GM12878 (cell line): ENCODE results near the gene ATP1A1.

Experiments used
- POLR2AphosphoS5 ChIP-seq: IDR thresholded peaks from 2 replicates; pipeline ENCODE4 v1.6.1; 2011; ENCODE audit warnings: mild to moderate bottlenecking, low read length, inconsistent platforms
- SP1 ChIP-seq: IDR thresholded peaks from one replicate; pipeline ENCODE4 v1.6.1; 2011; ENCODE audit warnings: low read depth, low read length
- ZZZ3 ChIP-seq: IDR thresholded peaks from 2 replicates; pipeline ENCODE4 v1.6.1; 2011; ENCODE audit warnings: low read depth; ENCODE audit not compliant: control insufficient read depth, insufficient read length
- TF ChIP-seq, protein P1 (sequence below), 3 experiments: IDR thresholded peaks in 2 of 3; conservative IDR thresholded peaks in 1 of 3; 2 replicates each; pipeline ENCODE4 v1.5.1; 2011; ENCODE audit warnings: low read depth in 3 of 3, low read length in 3 of 3, mild to moderate bottlenecking in 3 of 3, control low read depth in 2 of 3, moderate library complexity in 2 of 3, inconsistent platforms in 1 of 3, mixed read lengths in 1 of 3; ENCODE audit not compliant: control insufficient read depth in 2 of 3, insufficient read depth in 1 of 3; ENCODE audit errors: extremely low read depth in 1 of 3

DNA sequence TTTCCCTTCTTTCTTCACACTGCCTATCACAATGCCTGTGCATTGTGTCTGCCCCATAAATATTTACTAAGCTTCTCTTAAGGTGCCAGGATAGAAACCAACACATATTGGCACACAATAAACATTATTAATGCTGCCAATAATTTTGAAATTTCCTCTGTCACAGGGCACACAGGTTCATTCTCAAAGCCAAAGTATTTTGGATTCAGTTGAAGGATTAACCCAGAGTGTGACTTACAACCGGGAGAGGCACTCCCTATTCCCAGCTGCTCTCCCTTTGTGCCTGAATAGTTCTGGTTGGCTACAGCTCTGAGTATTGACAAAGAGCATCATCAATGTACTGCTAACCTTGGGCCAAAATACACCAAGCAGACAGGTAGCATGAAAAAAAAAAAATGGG is 46.6 kb upstream of the ATP1A1 start:
- TF ChIP-seq, protein P1, sequence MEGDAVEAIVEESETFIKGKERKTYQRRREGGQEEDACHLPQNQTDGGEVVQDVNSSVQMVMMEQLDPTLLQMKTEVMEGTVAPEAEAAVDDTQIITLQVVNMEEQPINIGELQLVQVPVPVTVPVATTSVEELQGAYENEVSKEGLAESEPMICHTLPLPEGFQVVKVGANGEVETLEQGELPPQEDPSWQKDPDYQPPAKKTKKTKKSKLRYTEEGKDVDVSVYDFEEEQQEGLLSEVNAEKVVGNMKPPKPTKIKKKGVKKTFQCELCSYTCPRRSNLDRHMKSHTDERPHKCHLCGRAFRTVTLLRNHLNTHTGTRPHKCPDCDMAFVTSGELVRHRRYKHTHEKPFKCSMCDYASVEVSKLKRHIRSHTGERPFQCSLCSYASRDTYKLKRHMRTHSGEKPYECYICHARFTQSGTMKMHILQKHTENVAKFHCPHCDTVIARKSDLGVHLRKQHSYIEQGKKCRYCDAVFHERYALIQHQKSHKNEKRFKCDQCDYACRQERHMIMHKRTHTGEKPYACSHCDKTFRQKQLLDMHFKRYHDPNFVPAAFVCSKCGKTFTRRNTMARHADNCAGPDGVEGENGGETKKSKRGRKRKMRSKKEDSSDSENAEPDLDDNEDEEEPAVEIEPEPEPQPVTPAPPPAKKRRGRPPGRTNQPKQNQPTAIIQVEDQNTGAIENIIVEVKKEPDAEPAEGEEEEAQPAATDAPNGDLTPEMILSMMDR (IDR thresholded peaks at IDR 0.05 in 2 of 3, conservative IDR thresholded peaks at IDR 0.05 in 1 of 3; ENCODE audit: control insufficient read depth in 2 of 3, extremely low read depth in 1 of 3, insufficient read depth in 1 of 3, low read depth in 3 of 3, low read length in 3 of 3) = no peak
- TF ChIP-seq POLR2AphosphoS5 (no peak), ZZZ3 (no peak), SP1 (no peak)
